Type B pancreatic cell (in vitro differentiated cells): ENCODE measurements around the gene BEST2. TPM values are rescaled to one million over a fixed set of nuclear protein-coding genes. Genes with fewer than 3 reads are reported as not detected.
"Not testable (repeated sequence)": the region's sequence is repeated elsewhere in the genome, so short reads cannot be mapped to it uniquely, and the experiment has no call there.

Experiments used
- DNase-seq: peaks from one replicate; pipeline ENCODE4 v3.0.0; 2021; ENCODE audit warnings: mixed read lengths; ENCODE audit not compliant: unreplicated experiment; ENCODE audit errors: extremely low spot score
- H3K27ac Mint-ChIP-seq: 2 replicates; pipeline ENCODE4 v1.8.0; 2021; ENCODE audit warnings: mild to moderate bottlenecking, mixed read lengths
- H3K27me3 Mint-ChIP-seq: 2 replicates; pipeline ENCODE4 v1.8.0; 2021; ENCODE audit warnings: mixed read lengths
- H3K36me3 Mint-ChIP-seq: 2 replicates; pipeline ENCODE4 v1.8.0; 2021; ENCODE audit warnings: mixed read lengths
- H3K4me1 Mint-ChIP-seq: one replicate; pipeline ENCODE4 v1.8.0; 2021; ENCODE audit warnings: mixed read lengths; ENCODE audit not compliant: unreplicated experiment
- H3K4me3 Mint-ChIP-seq: 2 replicates; pipeline ENCODE4 v1.8.0; 2021; ENCODE audit warnings: mild to moderate bottlenecking, mixed read lengths
- H3K9me3 Mint-ChIP-seq: 2 replicates; pipeline ENCODE4 v1.8.0; 2021; ENCODE audit warnings: mixed read lengths
- total RNA-seq: library from RNA; stranded (reverse); gene quantifications from 2 replicates; pipeline ENCODE4 v1.2.1, GENCODE V29; 2021; ENCODE audit warnings: low replicate concordance
- TF ChIP-seq, protein P1 (sequence below): fragments of 200-600 bp; sonication (generic); conservative IDR thresholded peaks from 2 replicates; pipeline ENCODE4 v1.5.0; 2021; ENCODE audit warnings: antibody characterized with exemption, mild to moderate bottlenecking

Gene BEST2
- total RNA-seq, 1 donor from 2014 or later = 0.14 TPM

DNA sequence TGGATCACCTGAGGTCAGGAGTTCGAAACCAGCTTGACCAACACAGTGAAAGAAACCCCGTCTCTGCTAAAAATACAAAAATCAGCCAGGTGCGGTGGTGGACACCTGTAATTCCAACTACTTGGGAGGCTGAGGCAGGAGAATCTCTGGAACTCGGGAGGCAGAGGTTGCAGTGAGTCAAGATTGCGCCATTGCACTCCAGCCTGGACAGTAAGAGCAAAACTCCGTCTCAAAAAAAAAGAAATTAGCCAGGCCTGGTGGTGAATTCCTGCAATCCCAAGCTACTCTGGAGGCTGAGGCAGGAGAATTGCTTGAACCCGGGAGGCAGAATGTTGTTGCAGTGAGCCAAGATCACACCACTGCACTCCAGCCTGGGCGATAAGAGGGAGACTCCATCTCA lies 43.0 kb upstream of the BEST2 start:
- Mint-ChIP-seq H3K36me3 (peaks cover 16% of the 10 kb centered on the region), H3K4me3 (no peak overlapping the region)
- DNase-seq = no peak

DNA sequence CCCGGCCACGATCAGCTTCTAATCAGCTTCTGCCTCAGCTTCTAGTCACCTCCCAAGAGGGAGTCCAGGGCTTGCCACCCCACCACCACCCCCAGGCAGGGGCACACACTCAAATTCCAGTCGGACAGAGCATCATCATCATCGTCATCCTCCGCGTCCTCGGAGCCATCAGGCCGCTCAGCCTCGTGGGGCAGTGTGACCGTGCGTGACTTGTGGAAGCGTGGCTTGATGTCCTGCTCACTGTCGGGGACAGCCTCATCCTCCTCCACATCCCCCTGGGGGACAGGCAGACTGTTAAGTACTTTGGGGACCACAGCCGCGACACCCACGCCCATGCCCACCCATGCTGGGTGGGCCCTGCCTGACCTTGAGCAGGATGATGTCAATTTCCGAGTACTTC lies 40.4 kb upstream of the BEST2 start:
- TF ChIP-seq, protein P1, sequence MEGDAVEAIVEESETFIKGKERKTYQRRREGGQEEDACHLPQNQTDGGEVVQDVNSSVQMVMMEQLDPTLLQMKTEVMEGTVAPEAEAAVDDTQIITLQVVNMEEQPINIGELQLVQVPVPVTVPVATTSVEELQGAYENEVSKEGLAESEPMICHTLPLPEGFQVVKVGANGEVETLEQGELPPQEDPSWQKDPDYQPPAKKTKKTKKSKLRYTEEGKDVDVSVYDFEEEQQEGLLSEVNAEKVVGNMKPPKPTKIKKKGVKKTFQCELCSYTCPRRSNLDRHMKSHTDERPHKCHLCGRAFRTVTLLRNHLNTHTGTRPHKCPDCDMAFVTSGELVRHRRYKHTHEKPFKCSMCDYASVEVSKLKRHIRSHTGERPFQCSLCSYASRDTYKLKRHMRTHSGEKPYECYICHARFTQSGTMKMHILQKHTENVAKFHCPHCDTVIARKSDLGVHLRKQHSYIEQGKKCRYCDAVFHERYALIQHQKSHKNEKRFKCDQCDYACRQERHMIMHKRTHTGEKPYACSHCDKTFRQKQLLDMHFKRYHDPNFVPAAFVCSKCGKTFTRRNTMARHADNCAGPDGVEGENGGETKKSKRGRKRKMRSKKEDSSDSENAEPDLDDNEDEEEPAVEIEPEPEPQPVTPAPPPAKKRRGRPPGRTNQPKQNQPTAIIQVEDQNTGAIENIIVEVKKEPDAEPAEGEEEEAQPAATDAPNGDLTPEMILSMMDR = no peak
- no peaks in the 10 kb centered on the region for H3K9me3 Mint-ChIP-seq
- DNase-seq = no peak
- no peak overlapping the region for H3K4me3 Mint-ChIP-seq
- peaks cover 13% of the 10 kb centered on the region for H3K36me3 Mint-ChIP-seq
- no peak overlapping the region for H3K27ac Mint-ChIP-seq
- no peaks in the 10 kb centered on the region for H3K27me3 Mint-ChIP-seq
- H3K4me1 Mint-ChIP-seq = no peaks in the 10 kb centered on the region

More for the DNA sequence above, 43.0 kb upstream of the BEST2 start:
- Mint-ChIP-seq H3K27me3 (no peaks in the 10 kb centered on the region), H3K27ac (no peak overlapping the region), H3K4me1 (no peaks in the 10 kb centered on the region), H3K9me3 (no peaks in the 10 kb centered on the region)
- TF ChIP-seq, protein P1 = no peak

DNA sequence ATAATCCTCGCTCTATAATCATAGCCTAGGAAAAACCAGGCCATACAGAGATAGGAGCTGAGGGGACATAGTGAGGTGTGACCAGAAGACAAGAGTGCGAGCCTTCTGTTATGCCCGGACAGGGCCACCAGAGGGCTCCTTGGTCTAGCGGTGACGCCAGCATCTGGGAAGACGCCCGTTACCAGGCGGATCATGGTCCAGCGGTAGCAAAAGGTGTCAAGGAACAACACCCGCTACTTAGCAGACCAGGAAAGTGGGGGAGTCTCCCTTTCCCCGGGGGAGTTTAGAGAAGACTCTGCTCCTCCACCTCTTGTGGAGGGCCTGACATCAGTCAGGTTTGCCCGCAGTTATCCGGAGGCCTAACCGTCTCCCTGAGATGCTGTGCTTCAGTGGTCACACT lies 39.5 kb upstream of the BEST2 start:
- H3K4me1 Mint-ChIP-seq = not testable (repeated sequence)
- H3K36me3 Mint-ChIP-seq = peaks cover 18% of the 10 kb centered on the region

DNA sequence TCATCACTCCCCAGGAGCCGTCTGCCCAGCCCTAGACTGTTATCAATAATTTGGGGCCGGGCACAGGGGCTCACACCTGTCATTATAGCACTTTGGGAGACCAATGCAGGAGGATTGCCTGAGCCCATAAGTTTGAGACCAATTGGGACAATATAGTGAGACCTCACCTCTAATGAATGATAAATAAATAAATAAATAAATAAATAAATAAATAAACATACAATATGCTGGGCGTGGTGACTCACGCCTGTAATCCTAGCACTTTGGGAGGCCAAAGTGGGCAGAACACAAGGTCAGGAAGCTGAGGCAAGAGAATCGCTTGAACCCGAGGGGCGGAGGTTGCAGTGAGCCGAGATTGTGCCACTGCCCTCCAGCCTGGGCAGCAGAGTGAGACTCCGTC lies 38.3 kb upstream of the BEST2 start:
- not testable (repeated sequence) for H3K9me3 Mint-ChIP-seq, H3K27ac Mint-ChIP-seq, H3K27me3 Mint-ChIP-seq, H3K4me1 Mint-ChIP-seq, H3K4me3 Mint-ChIP-seq, DNase-seq
- peaks cover 18% of the 10 kb centered on the region for H3K36me3 Mint-ChIP-seq

More for the DNA sequence above, 39.5 kb upstream of the BEST2 start:
- TF ChIP-seq, protein P1 = peak; percentile 65
- not testable (repeated sequence) for H3K27ac Mint-ChIP-seq, DNase-seq, H3K27me3 Mint-ChIP-seq, H3K4me3 Mint-ChIP-seq, H3K9me3 Mint-ChIP-seq

DNA sequence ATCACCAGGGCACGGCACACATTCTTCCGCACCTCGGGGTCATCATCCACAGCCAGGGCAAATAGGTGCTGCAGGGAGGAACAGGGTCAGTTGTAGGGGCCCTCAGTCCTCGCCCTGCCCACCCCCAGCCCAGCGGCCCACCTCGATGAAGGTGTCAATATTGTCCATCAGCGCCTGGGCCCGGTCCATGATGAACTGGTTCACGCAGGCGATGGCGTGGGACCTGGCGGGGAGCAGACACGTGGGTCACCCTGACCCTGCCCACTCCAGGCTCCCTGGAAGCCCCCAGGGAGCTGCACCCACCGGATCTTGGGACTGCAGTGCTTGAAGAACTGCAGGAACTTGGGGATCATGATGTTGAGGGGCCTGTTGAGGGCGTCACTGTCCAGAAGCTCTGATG lies 36.5 kb upstream of the BEST2 start:
- DNase-seq = no peak
- H3K4me3 Mint-ChIP-seq = no peak overlapping the region
- TF ChIP-seq, protein P1 = no peak
- H3K36me3 Mint-ChIP-seq = peaks cover 18% of the 10 kb centered on the region
- no peaks in the 10 kb centered on the region for H3K9me3 Mint-ChIP-seq
- H3K27ac Mint-ChIP-seq = no peak overlapping the region
- no peaks in the 10 kb centered on the region for H3K27me3 Mint-ChIP-seq
- H3K4me1 Mint-ChIP-seq = peaks cover 4% of the 10 kb centered on the region

DNA sequence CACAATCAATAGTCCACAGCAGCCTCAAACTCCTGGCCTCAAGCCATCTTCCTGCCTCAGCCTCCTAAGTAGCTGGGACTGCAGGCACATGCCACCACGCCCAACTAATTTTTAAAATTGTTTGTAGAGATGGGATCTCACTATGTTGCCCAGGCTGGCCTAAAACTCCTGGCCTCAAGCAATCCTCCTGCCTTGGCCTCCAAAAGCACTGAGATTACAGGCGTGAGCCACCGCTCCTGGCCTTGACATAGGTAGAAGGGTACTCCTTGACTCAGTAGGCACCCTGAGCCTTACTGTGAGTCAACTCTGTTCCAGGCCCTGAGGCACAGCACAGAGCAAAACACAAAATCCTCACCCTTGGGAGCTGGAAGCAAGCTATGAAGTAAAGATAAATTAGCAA lies 35.7 kb upstream of the BEST2 start:
- no peaks in the 10 kb centered on the region for H3K27me3 Mint-ChIP-seq
- H3K4me1 Mint-ChIP-seq = peaks cover 9% of the 10 kb centered on the region
- TF ChIP-seq, protein P1 = no peak
- no peak overlapping the region for H3K27ac Mint-ChIP-seq
- peaks cover 14% of the 10 kb centered on the region for H3K36me3 Mint-ChIP-seq
- H3K4me3 Mint-ChIP-seq = no peak overlapping the region
- H3K9me3 Mint-ChIP-seq = no peaks in the 10 kb centered on the region
- DNase-seq = no peak
